Lower lobe of right lung (tissue), 2 donors: Measurements from ENCODE around the gene EIPR1. TPM values are rescaled to one million over a fixed set of nuclear protein-coding genes. Genes with fewer than 3 reads are reported as not detected.
A peak's percentile ranks its signal among the peaks of the same experiment; 100 is the strongest.

Source experiments
- ATAC-seq, 2 donors: fragments of 200-7000 bp; cut with Tn5 transposase; one replicate each; pipeline ENCODE4 v1.9.1; 2020 to 2022; ENCODE audit warnings: mild to moderate bottlenecking in 2 of 2, moderate library complexity in 2 of 2
- DNase-seq: peaks from one replicate; pipeline ENCODE4 v3.0.0-alpha.2; 2020
- H3K27ac ChIP-seq: fragments of 200-600 bp; one replicate; pipeline ENCODE4 v1.8.0; 2022
- H3K27me3 ChIP-seq: fragments of 200-600 bp; one replicate; pipeline ENCODE4 v1.8.0; 2022; ENCODE audit warnings: low read depth
- H3K36me3 ChIP-seq: fragments of 200-600 bp; one replicate; pipeline ENCODE4 v1.8.0; 2022; ENCODE audit warnings: mild to moderate bottlenecking
- H3K4me1 ChIP-seq: fragments of 200-600 bp; one replicate; pipeline ENCODE4 v1.8.0; 2022
- H3K4me3 ChIP-seq: fragments of 200-600 bp; one replicate; pipeline ENCODE4 v1.8.0; 2022; ENCODE audit warnings: mild to moderate bottlenecking
- H3K9me3 ChIP-seq: fragments of 200-600 bp; one replicate; pipeline ENCODE4 v1.8.0; 2022
- intact Hi-C: fragments of 100-400 bp; cut with DNase I; formaldehyde crosslinking; loops from one replicate; pipeline ENCODE4 v1.11.0; 2022
- total RNA-seq: library from RNA; stranded (reverse); fragmentation: NEBNext Ultra II Directional; extraction: Animal tissue kit (Norgen Biotek cat#: 25700); gene quantifications from one replicate; pipeline ENCODE4 v1.2.1, GENCODE V29; 2021
- TF ChIP-seq, protein P1 (sequence below): fragments of 200-600 bp; IDR thresholded peaks from one replicate; pipeline ENCODE4 v1.8.0; 2022; ENCODE audit warnings: antibody characterized with exemption, mild to moderate bottlenecking
- donor health status: DM: no; HTN: yes; CAD: no; lungs with severe emphysema.

The EIPR1 gene
- total RNA-seq, 1 donor from 2014 or later, result 14.9 TPM

DNA sequence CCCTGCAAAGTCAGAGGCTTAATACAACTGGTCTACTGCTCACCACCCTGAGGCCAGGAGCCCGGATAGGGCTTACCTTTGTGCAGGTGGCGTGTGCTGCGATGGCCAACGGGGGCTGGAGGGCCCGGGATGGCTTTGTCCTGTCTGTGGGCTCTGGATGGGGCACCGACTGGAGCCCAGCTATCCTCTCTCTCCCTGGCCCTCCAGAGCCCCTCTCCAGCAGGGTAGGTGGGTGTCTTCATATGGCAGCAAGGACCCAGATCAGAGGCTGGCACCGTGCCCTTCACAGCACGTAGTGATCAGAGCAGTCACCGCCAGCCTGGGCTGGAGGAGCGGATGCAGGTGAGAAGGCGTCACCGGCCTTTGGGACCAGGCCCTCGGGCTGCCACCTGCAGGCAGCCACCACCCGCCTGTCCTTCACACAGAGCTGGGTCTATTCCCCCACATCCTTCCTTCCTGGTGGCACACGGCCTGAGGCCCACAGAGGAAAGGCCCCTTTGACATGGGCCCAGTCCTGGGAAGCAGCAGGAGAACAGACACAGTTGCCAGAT, 232.1 kb downstream of the EIPR1 start:
- H3K36me3 ChIP-seq, result no peaks in the 10 kb centered on the region
- H3K27me3 ChIP-seq, result no peaks in the 10 kb centered on the region
- ATAC-seq (no peak), DNase-seq (no peak)
- TF ChIP-seq, protein P1, sequence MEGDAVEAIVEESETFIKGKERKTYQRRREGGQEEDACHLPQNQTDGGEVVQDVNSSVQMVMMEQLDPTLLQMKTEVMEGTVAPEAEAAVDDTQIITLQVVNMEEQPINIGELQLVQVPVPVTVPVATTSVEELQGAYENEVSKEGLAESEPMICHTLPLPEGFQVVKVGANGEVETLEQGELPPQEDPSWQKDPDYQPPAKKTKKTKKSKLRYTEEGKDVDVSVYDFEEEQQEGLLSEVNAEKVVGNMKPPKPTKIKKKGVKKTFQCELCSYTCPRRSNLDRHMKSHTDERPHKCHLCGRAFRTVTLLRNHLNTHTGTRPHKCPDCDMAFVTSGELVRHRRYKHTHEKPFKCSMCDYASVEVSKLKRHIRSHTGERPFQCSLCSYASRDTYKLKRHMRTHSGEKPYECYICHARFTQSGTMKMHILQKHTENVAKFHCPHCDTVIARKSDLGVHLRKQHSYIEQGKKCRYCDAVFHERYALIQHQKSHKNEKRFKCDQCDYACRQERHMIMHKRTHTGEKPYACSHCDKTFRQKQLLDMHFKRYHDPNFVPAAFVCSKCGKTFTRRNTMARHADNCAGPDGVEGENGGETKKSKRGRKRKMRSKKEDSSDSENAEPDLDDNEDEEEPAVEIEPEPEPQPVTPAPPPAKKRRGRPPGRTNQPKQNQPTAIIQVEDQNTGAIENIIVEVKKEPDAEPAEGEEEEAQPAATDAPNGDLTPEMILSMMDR, result no peak
- no peak overlapping the region for H3K4me3 ChIP-seq
- no peak overlapping the region for H3K27ac ChIP-seq
- H3K9me3 ChIP-seq, result no peaks in the 10 kb centered on the region
- H3K4me1 ChIP-seq, result no peaks in the 10 kb centered on the region
- intact Hi-C loops, result no loop called here

DNA sequence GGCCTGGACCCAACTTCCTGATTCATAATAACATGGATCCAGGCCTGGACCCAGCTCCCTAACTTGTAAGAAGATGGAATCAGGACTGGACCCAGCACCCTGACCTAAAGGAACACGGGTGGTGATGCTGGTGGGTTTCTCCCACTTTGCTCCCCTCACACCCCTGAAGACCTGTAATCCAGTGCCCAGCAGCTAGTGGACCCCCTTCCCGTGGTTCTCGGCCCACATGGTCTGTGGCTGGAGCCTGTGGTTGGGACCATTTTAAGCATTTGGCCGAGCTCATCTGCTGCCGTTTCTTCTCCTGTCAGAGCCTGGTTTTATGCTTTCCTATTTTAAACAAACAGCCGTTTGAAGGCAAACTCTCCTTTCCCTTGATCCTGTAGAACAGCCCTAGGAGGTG, 232.8 kb downstream of the EIPR1 start:
- intact Hi-C loops, result no loop called here
- DNase-seq (no peak), ATAC-seq (no peak)
- Histone ChIP-seq H3K4me3 (no peak overlapping the region), H3K4me1 (no peaks in the 10 kb centered on the region), H3K27me3 (no peaks in the 10 kb centered on the region), H3K27ac (no peak overlapping the region), H3K9me3 (no peaks in the 10 kb centered on the region), H3K36me3 (no peaks in the 10 kb centered on the region)
- TF ChIP-seq, protein P1, result no peak

DNA sequence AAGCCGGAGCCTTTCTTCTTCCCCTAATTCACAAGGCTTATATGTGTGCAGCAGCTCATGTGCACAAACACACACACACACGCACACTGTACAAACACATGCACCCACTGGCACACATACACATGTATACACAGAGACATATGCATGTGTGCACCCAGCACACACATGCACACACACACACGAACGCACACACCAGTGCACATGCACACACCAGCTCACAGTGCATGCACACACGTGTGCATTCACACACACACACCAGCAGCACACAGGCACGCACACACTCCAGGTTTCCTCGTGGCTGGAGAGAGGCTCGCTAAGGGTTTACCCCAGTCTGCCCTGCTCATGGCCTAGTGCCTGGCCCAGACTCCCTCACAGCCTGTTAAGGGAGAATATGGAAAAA, 234.0 kb downstream of the EIPR1 start:
- TF ChIP-seq, protein P1, result no peak
- no peaks in the 10 kb centered on the region for H3K27me3 ChIP-seq
- no peaks in the 10 kb centered on the region for H3K4me1 ChIP-seq
- H3K4me3 ChIP-seq, result no peak overlapping the region
- intact Hi-C loops, result no loop called here
- H3K9me3 ChIP-seq, result no peaks in the 10 kb centered on the region
- DNase-seq (no peak), ATAC-seq (no peak)
- no peak overlapping the region for H3K27ac ChIP-seq
- no peaks in the 10 kb centered on the region for H3K36me3 ChIP-seq

DNA sequence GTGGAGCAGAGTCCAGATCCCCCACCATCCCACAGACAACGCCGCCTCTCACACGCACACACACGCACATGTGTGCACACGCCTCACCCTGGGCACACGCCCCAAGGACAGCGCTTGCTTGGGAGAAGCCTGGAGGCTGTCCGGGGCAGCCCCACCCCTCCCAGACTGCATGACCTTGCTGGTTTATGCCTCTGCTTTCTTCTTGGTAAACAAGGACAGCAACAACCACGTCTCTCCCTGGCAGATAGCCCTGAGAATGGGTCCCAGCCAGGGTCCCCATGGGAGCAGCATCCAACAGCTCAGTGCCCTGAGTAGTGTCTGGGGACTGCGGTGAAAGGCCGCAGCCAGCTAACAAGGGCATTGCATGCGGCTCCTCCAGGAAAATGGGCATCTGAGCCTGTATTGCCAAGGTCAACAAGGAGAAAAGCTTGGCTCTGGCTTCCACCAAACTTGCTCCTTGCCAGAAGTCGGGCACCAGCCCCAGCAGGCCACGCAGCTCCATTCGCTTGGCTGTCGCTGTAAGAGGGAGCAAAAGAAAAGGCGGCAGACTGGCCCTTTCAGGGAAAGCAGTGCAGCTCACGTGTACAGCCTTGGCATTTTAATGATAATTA, 234.6 kb downstream of the EIPR1 start:
- ATAC-seq, result peak in 1 of 2 donors; percentile 21

GRCh38 chr2:3142210-3142609, 235.4 kb downstream of the EIPR1 start:
- no peak for DNase-seq
- H3K4me3 ChIP-seq, result no peak overlapping the region
- H3K36me3 ChIP-seq, result no peaks in the 10 kb centered on the region
- ATAC-seq, result peak in 1 of 2 donors; percentile 29
- no peaks in the 10 kb centered on the region for H3K9me3 ChIP-seq
- TF ChIP-seq, protein P1, result no peak
- no peaks in the 10 kb centered on the region for H3K4me1 ChIP-seq
- H3K27me3 ChIP-seq, result no peaks in the 10 kb centered on the region
- H3K27ac ChIP-seq, result no peak overlapping the region
- intact Hi-C loops, result no loop called here

More for the DNA sequence above, 234.6 kb downstream of the EIPR1 start:
- no peak for DNase-seq
- TF ChIP-seq, protein P1, result no peak
- intact Hi-C loops, result no loop called here
- H3K9me3 ChIP-seq, result no peaks in the 10 kb centered on the region
- no peaks in the 10 kb centered on the region for H3K4me1 ChIP-seq
- no peaks in the 10 kb centered on the region for H3K27me3 ChIP-seq
- no peak overlapping the region for H3K4me3 ChIP-seq
- no peaks in the 10 kb centered on the region for H3K36me3 ChIP-seq
- H3K27ac ChIP-seq, result no peak overlapping the region
